IPS-20b (cell line): ENCODE data around the gene DNAJC27.

Experiments
- H3K27ac ChIP-seq: one replicate; pipeline ENCODE4 v1.5.1; 2013; ENCODE audit warnings: low read length
- H3K27me3 ChIP-seq: 2 replicates; pipeline ENCODE4 v1.6.1; 2013; ENCODE audit warnings: mild to moderate bottlenecking, low read length, inconsistent platforms; ENCODE audit not compliant: insufficient read depth
- H3K36me3 ChIP-seq: 2 replicates; pipeline ENCODE4 v1.6.1; 2013; ENCODE audit warnings: low read depth, mild to moderate bottlenecking, inconsistent platforms, low read length, moderate library complexity; ENCODE audit not compliant: insufficient read depth
- H3K4me1 ChIP-seq: 2 replicates; pipeline ENCODE4 v1.6.1; 2013; ENCODE audit warnings: mild to moderate bottlenecking, control low read depth, inconsistent platforms, low read length, moderate library complexity; ENCODE audit not compliant: insufficient read depth
- H3K4me3 ChIP-seq: 2 replicates; pipeline ENCODE4 v1.5.1; 2013; ENCODE audit warnings: mild to moderate bottlenecking, low read length, inconsistent platforms
- H3K9ac ChIP-seq: 2 replicates; pipeline ENCODE4 v1.6.1; 2013; ENCODE audit warnings: low read depth, mild to moderate bottlenecking, inconsistent platforms, low read length, moderate library complexity
- H3K9me3 ChIP-seq: 2 replicates; pipeline ENCODE4 v1.6.1; 2013; ENCODE audit warnings: mild to moderate bottlenecking, low read depth, low read length, inconsistent platforms; ENCODE audit not compliant: insufficient read depth

DNAJC27 gene

GRCh38 chr2:24903161-24904103 lies 68.3 kb downstream of the DNAJC27 start:
- Histone ChIP-seq H3K9me3 (no peaks in the 10 kb centered on the region), H3K27me3 (no peaks in the 10 kb centered on the region), H3K27ac (no peak overlapping the region), H3K4me1 (peaks cover 7% of the 10 kb centered on the region; the same call in 1 of the 2 replicates), H3K36me3 (no peaks in the 10 kb centered on the region), H3K9ac (no peak overlapping the region), H3K4me3 (no peak overlapping the region)

- Histone ChIP-seq H3K9me3 (peaks cover 23% of the 10 kb centered on the region; the same call in 1 of the 2 replicates), H3K36me3 (peaks cover 10% of the 10 kb centered on the region; the same call in 1 of the 2 replicates), H3K27me3 (no peaks in the 10 kb centered on the region), H3K4me3 (no peak overlapping the region), H3K27ac (no peak overlapping the region), H3K9ac (no peak overlapping the region), H3K4me1 (peaks cover 7% of the 10 kb centered on the region; the same call in 1 of the 2 replicates)
Observed at GRCh38 chr2:24899361-24899910, 72.3 kb downstream of the DNAJC27 start.

- Histone ChIP-seq H3K4me3 (no peak overlapping the region), H3K27me3 (no peaks in the 10 kb centered on the region), H3K9me3 (peaks cover 29% of the 10 kb centered on the region; the same call in 1 of the 2 replicates), H3K36me3 (peaks cover 10% of the 10 kb centered on the region; the same call in 1 of the 2 replicates), H3K4me1 (peaks cover 4% of the 10 kb centered on the region; the same call in 1 of the 2 replicates), H3K27ac (no peak overlapping the region), H3K9ac (no peak overlapping the region; the same call in 1 of the 2 replicates)
Observed at GRCh38 chr2:24898122-24899109, 73.3 kb downstream of the DNAJC27 start.

GRCh38 chr2:24894750-24895149 lies 77.0 kb downstream of the DNAJC27 start:
- Histone ChIP-seq H3K27ac (no peak overlapping the region), H3K4me3 (no peak overlapping the region), H3K4me1 (peaks cover 4% of the 10 kb centered on the region; the same call in 1 of the 2 replicates), H3K9ac (no peak overlapping the region), H3K27me3 (no peaks in the 10 kb centered on the region), H3K36me3 (peaks cover 10% of the 10 kb centered on the region; the same call in 1 of the 2 replicates), H3K9me3 (peaks cover 29% of the 10 kb centered on the region; the same call in 1 of the 2 replicates)

GRCh38 chr2:24893934-24894333 lies 77.8 kb downstream of the DNAJC27 start:
- Histone ChIP-seq H3K9me3 (peaks cover 29% of the 10 kb centered on the region; the same call in 1 of the 2 replicates), H3K9ac (no peak overlapping the region), H3K27ac (no peak overlapping the region), H3K4me1 (peaks cover 3% of the 10 kb centered on the region; the same call in 1 of the 2 replicates), H3K36me3 (peaks cover 10% of the 10 kb centered on the region; the same call in 1 of the 2 replicates), H3K27me3 (no peaks in the 10 kb centered on the region), H3K4me3 (no peak overlapping the region)
